ENCODE results near the gene LRIT2.

Gene LRIT2

GRCh38 chr10:84177541-84178141 is 47.7 kb downstream of the LRIT2 start:
- WGBS = 68% methylated on average over 7 of the region's 8 CpGs
- no peak overlapping the region for H3K18ac ChIP-seq (ENCODE audit: low read depth in 1 of 2, low read length in 2 of 2)
- H3K9ac ChIP-seq (ENCODE audit: low read length) = no peak overlapping the region

DNA sequence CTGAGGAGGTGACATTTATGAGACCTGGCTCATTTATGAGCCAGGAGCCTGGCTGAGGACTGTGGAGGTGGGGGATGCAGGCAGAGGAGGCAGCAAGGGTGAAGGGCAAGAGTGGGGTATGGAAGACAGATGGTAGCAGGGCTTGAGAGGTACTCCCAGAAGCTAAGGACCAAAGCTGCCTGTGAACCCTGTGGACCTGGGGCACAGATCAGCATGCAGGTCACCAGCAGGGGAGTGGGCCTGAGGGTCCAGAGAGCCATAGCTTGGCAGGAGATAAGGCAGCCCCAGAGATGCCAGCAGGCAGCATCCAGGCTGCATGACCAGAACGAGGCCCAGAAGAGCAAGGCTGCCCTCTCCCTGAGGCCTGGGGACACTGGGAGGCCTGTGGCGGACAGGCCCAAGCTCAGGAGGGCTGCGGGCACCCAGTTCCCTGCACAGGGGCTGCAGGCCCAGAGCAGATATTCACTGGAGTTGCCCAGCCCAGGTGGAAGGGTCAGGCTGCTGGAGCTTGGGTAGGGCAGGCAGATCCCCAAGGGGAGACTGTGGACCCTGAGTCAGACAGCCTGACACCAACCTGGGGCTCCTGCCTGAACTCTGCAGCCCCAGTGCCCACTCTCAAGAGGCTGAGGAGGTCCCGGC is 48.4 kb downstream of the LRIT2 start:
- 84% methylated on average over 4 of the region's 4 CpGs for WGBS

More at GRCh38 chr10:84177541-84178141, 47.7 kb downstream of the LRIT2 start:
- Histone ChIP-seq H2BK15ac (ENCODE audit: low read depth, poor library complexity, severe bottlenecking) (no peak overlapping the region), H3K23ac (ENCODE audit: low read length in 2 of 2) (no peak overlapping the region), H3K4ac (ENCODE audit: low read depth in 1 of 2, low read length in 2 of 2) (no peak overlapping the region), H3K9me3 (ENCODE audit: control insufficient read depth, low read length) (no peaks in the 10 kb centered on the region), H4K91ac (ENCODE audit: low read length) (no peak overlapping the region), H2AFZ (ENCODE audit: low read depth, low read length) (no peak overlapping the region), H3K14ac (ENCODE audit: low read length in 2 of 2) (peak overlapping the region in 1 of 2 experiments; percentile 19), H3K27me3 (ENCODE audit: control insufficient read depth in 1 of 2, insufficient read depth in 1 of 2, low read length in 2 of 2) (peaks cover 0 to 17% of the 10 kb centered on the region in 2 experiments), H3K4me2 (ENCODE audit: low read length, poor library complexity, severe bottlenecking) (no peak overlapping the region), H2BK12ac (ENCODE audit: low read length in 2 of 2) (no peak overlapping the region), H3K4me3 (ENCODE audit: insufficient read depth in 1 of 2, low read depth in 1 of 2, low read length in 2 of 2) (no peak overlapping the region), H2BK5ac (ENCODE audit: low read depth, low read length, poor library complexity, severe bottlenecking) (no peak overlapping the region), H3K27ac (ENCODE audit: low read length, poor library complexity, severe bottlenecking) (no peak overlapping the region), H3K36me3 (ENCODE audit: control insufficient read depth in 1 of 2, insufficient read depth in 2 of 2, low read depth in 1 of 2, low read length in 2 of 2) (no peaks in the 10 kb centered on the region), H2AK5ac (ENCODE audit: low read length, severe bottlenecking) (peak overlapping the region; percentile 24), H2BK120ac (ENCODE audit: low read depth, low read length) (no peak overlapping the region), H4K8ac (ENCODE audit: low read length) (no peak overlapping the region), H3K79me1 (replicated peaks; ENCODE audit: low read length, poor library complexity, severe bottlenecking) (no peaks in the 10 kb centered on the region), H3K4me1 (ENCODE audit: control insufficient read depth, insufficient read depth, low read depth, low read length) (peaks cover 26% of the 10 kb centered on the region)
- DNase-seq = no peak

GRCh38 chr10:84176351-84176750 is 49.0 kb downstream of the LRIT2 start:
- Histone ChIP-seq H2BK15ac (ENCODE audit: low read depth, poor library complexity, severe bottlenecking) (no peak overlapping the region), H2BK5ac (ENCODE audit: low read depth, low read length, poor library complexity, severe bottlenecking) (no peak overlapping the region), H3K9ac (ENCODE audit: low read length) (no peak overlapping the region), H3K4ac (ENCODE audit: low read depth in 1 of 2, low read length in 2 of 2) (no peak overlapping the region), H4K91ac (ENCODE audit: low read length) (no peak overlapping the region), H3K18ac (ENCODE audit: low read depth in 1 of 2, low read length in 2 of 2) (no peak overlapping the region), H3K27me3 (ENCODE audit: control insufficient read depth in 1 of 2, insufficient read depth in 1 of 2, low read length in 2 of 2) (peaks cover 0 to 7% of the 10 kb centered on the region in 2 experiments), H3K14ac (ENCODE audit: low read length in 2 of 2) (no peak overlapping the region), H2BK120ac (ENCODE audit: low read depth, low read length) (no peak overlapping the region), H3K36me3 (ENCODE audit: control insufficient read depth in 1 of 2, insufficient read depth in 2 of 2, low read depth in 1 of 2, low read length in 2 of 2) (no peaks in the 10 kb centered on the region), H3K4me1 (ENCODE audit: control insufficient read depth, insufficient read depth, low read depth, low read length) (peaks cover 32% of the 10 kb centered on the region), H3K23ac (ENCODE audit: low read length in 2 of 2) (no peak overlapping the region), H4K8ac (ENCODE audit: low read length) (no peak overlapping the region), H3K4me2 (ENCODE audit: low read length, poor library complexity, severe bottlenecking) (no peak overlapping the region), H3K27ac (ENCODE audit: low read length, poor library complexity, severe bottlenecking) (no peak overlapping the region), H2BK12ac (ENCODE audit: low read length in 2 of 2) (no peak overlapping the region), H3K4me3 (ENCODE audit: insufficient read depth in 1 of 2, low read depth in 1 of 2, low read length in 2 of 2) (no peak overlapping the region), H3K79me1 (replicated peaks; ENCODE audit: low read length, poor library complexity, severe bottlenecking) (no peaks in the 10 kb centered on the region), H3K9me3 (ENCODE audit: control insufficient read depth, low read length) (no peaks in the 10 kb centered on the region), H2AK5ac (ENCODE audit: low read length, severe bottlenecking) (no peak overlapping the region), H2AFZ (ENCODE audit: low read depth, low read length) (no peak overlapping the region)
- WGBS = 71% methylated on average over 4 of the region's 4 CpGs
- no peak for DNase-seq

More for the DNA sequence above, 48.4 kb downstream of the LRIT2 start:
- Histone ChIP-seq H2BK5ac (ENCODE audit: low read depth, low read length, poor library complexity, severe bottlenecking) (no peak overlapping the region), H4K8ac (ENCODE audit: low read length) (no peak overlapping the region), H3K9me3 (ENCODE audit: control insufficient read depth, low read length) (no peaks in the 10 kb centered on the region), H3K4me2 (ENCODE audit: low read length, poor library complexity, severe bottlenecking) (no peak overlapping the region), H2BK12ac (ENCODE audit: low read length in 2 of 2) (no peak overlapping the region), H3K14ac (ENCODE audit: low read length in 2 of 2) (no peak overlapping the region), H3K9ac (ENCODE audit: low read length) (no peak overlapping the region), H3K4ac (ENCODE audit: low read depth in 1 of 2, low read length in 2 of 2) (no peak overlapping the region), H3K4me3 (ENCODE audit: insufficient read depth in 1 of 2, low read depth in 1 of 2, low read length in 2 of 2) (no peak overlapping the region), H4K91ac (ENCODE audit: low read length) (no peak overlapping the region), H3K27ac (ENCODE audit: low read length, poor library complexity, severe bottlenecking) (no peak overlapping the region), H3K18ac (ENCODE audit: low read depth in 1 of 2, low read length in 2 of 2) (no peak overlapping the region), H2BK15ac (ENCODE audit: low read depth, poor library complexity, severe bottlenecking) (no peak overlapping the region), H3K36me3 (ENCODE audit: control insufficient read depth in 1 of 2, insufficient read depth in 2 of 2, low read depth in 1 of 2, low read length in 2 of 2) (no peaks in the 10 kb centered on the region), H3K79me1 (replicated peaks; ENCODE audit: low read length, poor library complexity, severe bottlenecking) (no peaks in the 10 kb centered on the region), H3K23ac (ENCODE audit: low read length in 2 of 2) (no peak overlapping the region), H3K27me3 (ENCODE audit: control insufficient read depth in 1 of 2, insufficient read depth in 1 of 2, low read length in 2 of 2) (peaks cover 0 to 10% of the 10 kb centered on the region in 2 experiments), H2AFZ (ENCODE audit: low read depth, low read length) (no peak overlapping the region), H2BK120ac (ENCODE audit: low read depth, low read length) (no peak overlapping the region), H3K4me1 (ENCODE audit: control insufficient read depth, insufficient read depth, low read depth, low read length) (peaks cover 29% of the 10 kb centered on the region), H2AK5ac (ENCODE audit: low read length, severe bottlenecking) (peak overlapping the region; percentile 24)
- DNase-seq = no peak

DNA sequence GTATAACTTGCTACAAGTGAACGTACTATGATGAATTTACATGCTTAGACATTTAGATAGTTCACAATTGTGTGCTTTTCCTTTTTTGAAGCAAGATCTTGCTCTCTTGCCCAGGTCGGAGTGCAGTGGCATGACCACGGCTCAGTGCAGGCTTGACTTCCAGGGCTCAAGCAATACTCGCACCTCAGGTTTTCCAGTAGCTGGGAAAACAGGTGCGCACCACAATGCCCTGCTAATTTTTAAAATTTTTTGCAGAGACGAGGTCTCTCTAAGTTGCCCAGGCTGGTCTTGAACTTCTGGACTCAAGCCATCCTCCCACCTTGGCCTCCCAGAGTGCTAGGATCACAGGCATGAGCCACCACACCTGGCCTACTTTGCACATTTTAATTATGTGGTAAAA is 49.9 kb downstream of the LRIT2 start:
- no peak overlapping the region for H4K91ac ChIP-seq (ENCODE audit: low read length)
- H3K4me2 ChIP-seq (ENCODE audit: low read length, poor library complexity, severe bottlenecking) = no peak overlapping the region
- DNase-seq = no peak
- no peaks in the 10 kb centered on the region for H3K9me3 ChIP-seq (ENCODE audit: control insufficient read depth, low read length)
- H3K79me1 ChIP-seq (replicated peaks; ENCODE audit: low read length, poor library complexity, severe bottlenecking) = no peaks in the 10 kb centered on the region
- WGBS = 86% methylated on average over 6 of the region's 6 CpGs
- no peak overlapping the region for H2AFZ ChIP-seq (ENCODE audit: low read depth, low read length)
- no peak overlapping the region for H2BK5ac ChIP-seq (ENCODE audit: low read depth, low read length, poor library complexity, severe bottlenecking)
- no peak overlapping the region for H3K14ac ChIP-seq (ENCODE audit: low read length in 2 of 2)
- no peak overlapping the region for H2BK12ac ChIP-seq (ENCODE audit: low read length in 2 of 2)
- no peak overlapping the region for H3K23ac ChIP-seq (ENCODE audit: low read length in 2 of 2)
- H2AK5ac ChIP-seq (ENCODE audit: low read length, severe bottlenecking) = no peak overlapping the region
- H4K8ac ChIP-seq (ENCODE audit: low read length) = no peak overlapping the region
- no peak overlapping the region for H3K4me3 ChIP-seq (ENCODE audit: insufficient read depth in 1 of 2, low read depth in 1 of 2, low read length in 2 of 2)
- H3K18ac ChIP-seq (ENCODE audit: low read depth in 1 of 2, low read length in 2 of 2) = no peak overlapping the region
- H3K9ac ChIP-seq (ENCODE audit: low read length) = no peak overlapping the region
- no peak overlapping the region for H2BK120ac ChIP-seq (ENCODE audit: low read depth, low read length)
- H3K27me3 ChIP-seq (ENCODE audit: control insufficient read depth in 1 of 2, insufficient read depth in 1 of 2, low read length in 2 of 2) = peaks cover 0 to 7% of the 10 kb centered on the region in 2 experiments
- no peak overlapping the region for H3K27ac ChIP-seq (ENCODE audit: low read length, poor library complexity, severe bottlenecking)
- H2BK15ac ChIP-seq (ENCODE audit: low read depth, poor library complexity, severe bottlenecking) = no peak overlapping the region
- H3K36me3 ChIP-seq (ENCODE audit: control insufficient read depth in 1 of 2, insufficient read depth in 2 of 2, low read depth in 1 of 2, low read length in 2 of 2) = no peaks in the 10 kb centered on the region
- peaks cover 32% of the 10 kb centered on the region for H3K4me1 ChIP-seq (ENCODE audit: control insufficient read depth, insufficient read depth, low read depth, low read length)
- no peak overlapping the region for H3K4ac ChIP-seq (ENCODE audit: low read depth in 1 of 2, low read length in 2 of 2)

All from mesenchymal stem cell (in vitro differentiated cells and primary cell).